EL (cell line): ENCODE measurements around the gene TP53AIP1.

ENCODE experiments used
- DNase-seq: peaks from one replicate; pipeline ENCODE4 v3.0.0-alpha.2; 2016

TP53AIP1 gene

DNA sequence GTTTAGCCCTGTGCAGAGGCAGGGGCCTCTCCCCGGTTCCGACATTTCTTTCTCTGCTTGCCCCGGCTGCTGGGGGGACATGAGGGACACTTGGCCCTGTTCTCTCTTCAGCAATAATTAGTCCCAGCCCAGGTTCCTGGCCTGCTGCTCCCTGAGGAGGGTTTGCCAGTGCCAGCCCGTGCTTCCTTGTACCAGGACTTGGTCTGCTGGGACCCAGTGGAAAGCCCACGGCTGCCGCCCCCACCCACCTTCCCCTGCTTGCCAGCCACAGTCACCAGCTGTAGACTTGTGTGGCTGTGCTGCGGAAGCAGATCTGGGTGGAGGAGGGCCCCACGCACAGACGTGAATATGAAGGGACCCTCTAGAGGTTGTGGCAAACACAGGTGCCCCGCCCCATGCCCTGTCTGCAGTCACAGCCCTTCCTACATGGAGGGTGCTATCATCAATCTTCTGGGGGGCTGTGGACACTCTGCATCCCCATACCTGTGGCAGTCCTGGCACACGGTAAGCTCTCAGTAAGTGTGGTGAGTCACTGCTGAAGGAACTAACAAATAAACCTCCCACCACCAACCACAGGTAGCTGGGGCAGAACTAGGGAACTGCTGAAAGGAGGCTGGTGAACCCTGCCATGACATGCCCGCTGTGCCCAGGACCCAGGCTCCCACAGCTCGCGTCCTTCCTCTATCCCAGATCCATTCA, 949 bp downstream of the TP53AIP1 start:
- no peak for DNase-seq

DNA sequence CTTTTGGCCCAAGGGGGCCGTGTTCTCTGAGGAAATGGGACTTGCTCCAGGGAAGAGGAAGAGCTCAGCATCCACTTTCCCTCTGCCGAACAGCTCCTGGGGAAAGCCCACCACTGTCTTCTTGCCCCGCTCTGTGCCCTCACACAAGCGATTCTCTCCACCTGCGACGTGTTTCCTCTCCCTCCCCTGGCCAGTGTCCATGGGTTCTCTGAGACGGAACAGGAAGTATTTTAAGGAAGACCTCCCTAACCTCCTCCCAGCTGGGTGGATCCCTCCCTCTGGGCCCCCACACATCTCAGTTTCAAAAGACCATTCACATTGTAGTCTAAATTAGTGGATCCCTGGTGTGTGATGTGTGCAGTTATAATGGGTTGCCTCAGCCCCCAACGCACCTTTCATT, 1.6 kb downstream of the TP53AIP1 start:
- DNase-seq: no peak

- DNase-seq: no peak
Observed at GRCh38 chr11:128940603-128941002, 2.1 kb downstream of the TP53AIP1 start.

DNA sequence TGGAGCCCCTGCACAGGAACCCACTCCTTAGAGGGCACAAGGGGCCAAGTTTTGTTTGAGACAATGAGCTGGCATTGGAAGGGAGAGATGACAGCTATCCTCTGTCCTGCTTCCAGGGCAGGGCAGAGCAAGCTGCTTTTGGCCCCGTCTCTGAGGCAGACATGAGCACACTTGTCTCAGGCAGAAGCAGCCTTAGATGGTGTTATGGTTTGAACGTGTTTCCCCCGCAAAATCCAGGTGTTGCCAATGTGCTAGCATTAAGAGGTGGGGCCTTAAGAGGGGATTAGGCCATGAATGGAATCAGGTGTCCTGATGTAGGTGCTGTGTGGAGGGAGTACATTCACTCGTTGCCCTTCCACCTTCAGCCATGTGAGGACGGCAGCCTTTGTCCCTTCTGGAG, 2.5 kb downstream of the TP53AIP1 start:
- DNase-seq: no peak

GRCh38 chr11:128939591-128939990, 3.1 kb downstream of the TP53AIP1 start:
- no peak for DNase-seq

- no peak for DNase-seq
Observed at GRCh38 chr11:128938156-128938885, 4.3 kb downstream of the TP53AIP1 start.

DNA sequence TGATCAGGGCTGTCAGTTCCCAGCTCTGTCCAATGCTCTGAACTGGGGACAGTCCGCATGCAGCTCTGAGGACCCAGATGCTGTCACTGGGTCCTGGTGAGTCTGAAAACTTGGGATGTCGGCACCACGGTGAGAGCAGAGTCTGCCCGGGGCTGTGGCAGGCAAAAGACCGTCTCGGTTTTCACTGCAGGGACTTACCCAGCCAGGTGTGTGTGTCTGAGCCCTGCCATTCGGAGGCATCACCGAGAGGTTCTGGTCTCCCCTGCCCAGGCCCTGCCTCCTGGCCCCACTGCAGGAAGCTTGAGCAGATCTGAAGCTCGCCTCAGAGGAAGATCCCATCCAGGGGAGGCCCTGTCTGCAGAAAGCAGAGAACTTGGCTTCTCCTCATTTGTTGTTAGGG, 5.2 kb downstream of the TP53AIP1 start:
- no peak for DNase-seq

DNA sequence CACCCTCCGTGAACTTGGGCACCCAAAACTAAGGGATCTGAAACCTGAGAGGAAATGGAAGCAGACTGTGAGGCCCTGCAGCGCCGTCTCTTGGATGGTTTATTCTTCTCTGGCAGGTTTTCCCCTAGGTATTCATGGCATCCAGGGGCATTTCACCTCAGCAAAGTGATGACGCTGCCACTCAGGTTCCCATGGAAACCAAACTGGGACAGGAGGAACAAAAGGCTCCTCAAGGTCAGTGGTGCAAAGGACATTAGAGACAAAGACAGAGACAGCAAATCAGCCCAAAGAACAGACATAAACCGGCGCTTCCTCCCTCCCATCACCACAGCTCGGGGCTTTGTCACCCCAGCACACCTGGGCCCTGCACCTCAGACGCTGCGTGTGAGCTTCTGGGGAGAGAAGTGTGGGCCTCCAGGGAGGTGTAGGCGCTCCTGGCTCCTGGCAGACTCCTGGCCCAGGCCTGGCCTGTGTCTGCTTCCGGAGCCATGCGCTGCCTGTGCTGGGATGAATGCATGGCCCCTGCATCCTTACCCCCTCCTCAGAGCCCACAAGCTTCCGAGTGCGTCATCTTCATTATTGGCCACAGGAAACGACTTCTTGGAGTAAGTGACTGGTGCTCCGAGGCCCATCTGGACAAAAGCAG, 5.9 kb downstream of the TP53AIP1 start:
- no peak for DNase-seq

DNA sequence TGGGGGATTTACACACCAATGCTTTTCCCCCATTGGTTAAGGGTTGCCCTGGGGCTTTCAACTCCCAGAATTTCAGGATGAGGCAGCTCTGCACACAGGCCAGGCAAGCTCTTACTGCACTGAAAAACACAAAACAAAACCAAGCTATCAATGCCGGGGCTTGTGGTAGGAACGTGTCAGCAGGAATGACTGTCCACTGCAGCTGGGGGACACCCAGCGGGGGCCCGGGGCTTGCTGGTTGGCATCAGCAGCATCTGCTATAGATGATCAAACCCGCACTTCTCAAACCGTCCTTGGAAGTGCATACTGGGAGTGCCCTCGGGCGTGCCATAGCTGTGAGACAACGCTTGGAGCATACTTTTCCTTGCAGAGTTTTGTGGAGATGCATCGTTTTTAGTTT, 7.7 kb downstream of the TP53AIP1 start:
- no peak for DNase-seq

- DNase-seq: no peak
Observed at GRCh38 chr11:128934351-128934750, 8.3 kb downstream of the TP53AIP1 start.

- no peak for DNase-seq
Observed at GRCh38 chr11:128933481-128934178, 9.0 kb downstream of the TP53AIP1 start.

DNA sequence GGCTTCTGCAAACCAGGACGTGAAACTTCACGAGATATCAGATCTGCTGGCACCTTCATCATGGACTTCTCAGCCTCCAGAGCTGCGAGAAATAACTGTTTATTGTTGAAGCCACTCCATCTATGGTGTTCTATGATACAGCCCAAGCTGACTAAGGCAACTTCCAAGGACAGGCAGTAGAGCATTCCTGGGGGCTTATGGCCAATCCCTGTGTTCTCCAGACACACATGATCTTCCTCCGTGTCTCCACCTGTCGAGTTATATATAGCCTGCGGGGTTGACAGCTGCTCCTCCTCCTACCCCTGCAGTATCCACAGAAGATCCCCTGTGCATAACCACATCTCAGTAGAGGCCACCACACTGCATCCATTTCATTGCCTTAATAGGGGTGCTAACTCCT, 11.0 kb downstream of the TP53AIP1 start:
- no peak for DNase-seq

GRCh38 chr11:128931066-128931465, 11.6 kb downstream of the TP53AIP1 start:
- DNase-seq: no peak

- DNase-seq: peak; percentile 51
Observed at GRCh38 chr11:128929991-128930390, 12.7 kb downstream of the TP53AIP1 start.

DNA sequence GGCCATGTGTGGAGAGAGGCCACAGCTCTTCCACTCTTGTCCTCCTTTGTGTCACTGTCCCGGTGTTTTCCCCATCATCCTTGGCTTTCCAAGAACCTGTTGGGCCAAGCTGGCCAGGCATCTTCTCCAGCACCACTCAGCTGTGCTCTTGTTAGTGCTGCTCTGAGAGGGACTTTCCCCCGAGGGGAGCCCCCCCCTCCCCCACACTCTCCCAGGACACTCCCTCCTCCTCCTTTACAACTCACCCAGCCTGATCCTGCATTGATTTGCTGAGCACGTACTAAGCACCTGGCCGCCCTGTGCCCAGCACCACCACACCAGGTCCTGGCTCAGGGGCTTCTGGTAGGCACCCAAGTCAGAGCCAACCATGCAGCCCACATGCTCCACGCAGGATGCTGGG, 13.2 kb downstream of the TP53AIP1 start:
- DNase-seq: no peak

GRCh38 chr11:128928400-128928799, 14.3 kb downstream of the TP53AIP1 start:
- peak; percentile 11 for DNase-seq

DNA sequence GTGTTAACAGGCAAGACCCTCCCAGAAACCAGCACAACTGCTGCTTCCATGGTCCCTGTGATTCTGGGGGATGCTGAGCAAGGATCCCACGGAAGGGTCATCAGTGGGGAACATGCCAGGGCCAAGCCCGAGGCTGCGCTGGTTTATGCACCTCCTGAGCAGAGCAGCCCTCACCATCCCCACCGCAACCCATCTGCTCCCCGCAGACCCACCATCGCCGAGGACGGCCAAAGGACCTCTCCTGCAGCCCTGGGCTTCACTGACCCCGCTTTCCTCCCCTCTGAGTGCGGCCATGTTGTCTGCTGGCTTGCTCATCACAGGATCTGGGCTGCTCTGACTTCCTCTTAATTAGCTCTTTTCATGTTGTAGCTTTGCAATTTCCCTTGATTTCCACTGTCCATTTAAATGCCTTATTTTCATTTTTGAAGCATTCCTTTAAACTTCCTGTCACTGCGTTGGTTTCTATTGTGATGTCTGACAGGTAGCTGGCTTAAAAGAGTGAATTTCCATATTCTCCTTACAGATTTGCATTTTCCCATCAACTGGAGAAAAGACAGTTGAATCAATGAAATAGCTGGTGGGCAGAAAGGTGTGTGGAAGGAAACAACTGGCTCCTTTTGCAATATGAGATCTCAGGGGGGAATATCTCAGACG, 14.9 kb downstream of the TP53AIP1 start:
- no peak for DNase-seq

- DNase-seq: no peak
Observed at GRCh38 chr11:128927108-128927461, 15.6 kb downstream of the TP53AIP1 start.

- DNase-seq: no peak
Observed at GRCh38 chr11:128926437-128927107, 16.1 kb downstream of the TP53AIP1 start.

DNA sequence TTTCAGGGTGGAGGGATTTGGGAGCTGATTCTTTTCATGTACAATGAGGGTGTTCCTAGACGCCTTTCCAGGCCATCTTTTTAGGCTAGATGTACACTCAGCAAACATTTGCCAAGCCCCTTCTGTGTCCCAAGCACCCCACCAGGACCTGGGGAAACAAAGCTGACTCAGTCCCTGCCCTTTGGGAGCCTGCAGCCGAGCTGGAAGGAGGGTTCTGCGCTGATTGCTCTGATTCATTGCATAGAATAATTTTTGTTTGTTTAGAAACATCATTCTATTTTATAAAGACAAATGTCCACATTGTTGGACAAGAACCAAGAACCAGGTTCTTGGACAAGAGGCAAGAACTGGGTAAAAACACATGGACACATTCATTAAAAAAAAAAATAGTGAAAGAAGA, 16.7 kb downstream of the TP53AIP1 start:
- no peak for DNase-seq

- DNase-seq: no peak
Observed at GRCh38 chr11:128925250-128925600, 17.4 kb downstream of the TP53AIP1 start.

- DNase-seq: no peak
Observed at GRCh38 chr11:128924510-128925249, 18.0 kb downstream of the TP53AIP1 start.
